NCI-H146 treated with DMSO at 0.1 percent for 48 hours (cell line): Measurements from ENCODE around the gene CTNNAL1.

ENCODE experiments used
- DNase-seq: peaks from one replicate; lab custom pipeline; 2025; ENCODE audit not compliant: unreplicated experiment; lab: John Stamatoyannopoulos, UW

CTNNAL1 gene

DNA sequence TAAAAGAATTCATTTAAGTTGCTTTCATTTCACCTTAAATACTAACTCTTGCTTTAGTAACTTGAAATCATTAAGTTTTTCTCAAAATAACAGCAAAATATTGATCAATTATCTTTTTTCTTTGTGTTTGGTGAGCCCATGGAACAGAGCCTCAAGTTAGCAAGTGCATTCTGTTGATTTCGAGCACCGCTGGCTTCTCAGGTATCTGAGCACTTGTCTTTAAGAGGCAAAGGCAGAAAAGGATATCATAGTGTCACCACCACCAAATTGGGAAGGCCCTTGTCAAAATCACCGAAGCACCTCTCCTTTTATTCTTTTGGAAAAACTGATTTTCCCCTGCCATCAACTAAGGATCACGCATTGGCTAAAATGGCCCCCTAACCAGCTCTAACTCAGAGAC lies 17.1 kb upstream of the CTNNAL1 start:
- DNase-seq: no peak

DNA sequence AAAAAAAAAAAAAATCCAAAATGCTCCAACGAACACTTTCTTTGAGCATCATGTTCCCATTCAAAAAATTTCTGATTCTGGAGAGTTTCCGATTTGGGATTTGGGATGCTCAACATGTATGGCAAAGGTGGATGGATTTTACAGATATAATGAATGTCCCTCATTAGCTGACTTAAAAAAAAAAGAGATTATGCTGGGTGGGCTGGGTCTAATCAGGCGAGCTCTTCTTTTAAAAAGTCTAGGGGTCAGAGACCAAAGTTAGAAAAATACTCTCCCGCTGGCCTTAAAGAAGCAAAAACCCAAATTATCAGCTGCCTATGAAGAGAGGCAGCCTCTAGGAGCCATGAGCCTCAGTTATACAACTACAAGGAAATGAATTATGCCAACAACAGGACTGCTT lies 15.2 kb upstream of the CTNNAL1 start:
- no peak for DNase-seq

DNA sequence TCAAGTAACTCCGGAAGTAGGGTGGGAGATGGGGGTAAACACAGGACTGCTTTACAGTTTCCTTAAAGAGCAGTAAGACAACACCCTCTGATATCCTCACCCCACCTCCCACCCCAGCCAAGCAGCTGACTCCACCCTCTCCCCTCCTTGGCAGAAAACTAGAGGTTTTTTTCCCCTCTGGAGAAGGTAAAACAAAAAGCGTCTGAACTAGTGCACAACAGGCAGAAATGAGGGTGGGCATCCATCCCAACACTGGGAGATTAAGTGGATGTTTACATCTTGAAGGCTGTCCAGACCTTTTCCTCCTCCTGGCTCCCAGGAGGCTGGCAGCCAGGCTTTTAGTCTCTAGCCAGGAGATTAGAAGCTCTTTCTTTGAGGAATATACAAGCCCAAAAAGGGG lies 13.9 kb upstream of the CTNNAL1 start:
- DNase-seq: no peak

DNA sequence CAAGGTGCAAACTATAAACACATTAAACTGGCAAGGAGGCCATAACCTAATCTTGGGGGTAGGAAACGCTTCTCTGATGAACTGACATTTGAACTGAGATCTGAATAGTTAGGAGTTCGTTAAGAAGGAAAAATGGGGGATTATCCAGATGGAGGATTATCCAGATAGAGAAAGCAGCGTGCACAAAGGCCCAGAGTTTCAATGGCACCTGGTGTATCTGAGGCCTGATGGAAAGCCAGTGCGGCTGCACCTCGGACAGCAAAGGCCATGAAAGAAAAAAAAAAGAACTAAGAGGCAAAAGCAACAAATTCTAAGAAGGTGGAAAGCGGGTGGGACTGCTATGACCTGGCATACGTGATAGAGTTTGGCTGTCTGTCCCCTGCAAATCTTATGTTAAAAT lies 13.0 kb upstream of the CTNNAL1 start:
- DNase-seq: no peak

DNA sequence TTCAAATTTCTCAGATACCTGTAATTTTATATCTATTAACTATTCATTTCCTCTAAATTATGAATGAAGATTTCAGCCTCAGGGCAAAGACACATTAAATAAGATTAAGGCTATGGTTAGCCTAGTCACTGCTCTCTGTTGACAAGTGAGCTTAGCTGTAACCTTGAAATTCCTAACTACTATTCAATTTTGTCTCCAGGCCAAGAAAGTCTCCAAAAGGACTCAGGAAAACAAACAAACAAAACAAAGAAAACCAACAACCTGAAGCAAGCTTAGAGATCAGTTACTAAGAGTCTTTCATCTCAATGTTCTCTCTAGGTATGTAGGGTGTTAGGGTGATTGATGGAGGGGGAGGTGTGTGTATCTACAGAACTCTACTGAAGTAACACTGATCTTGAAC lies 9.6 kb upstream of the CTNNAL1 start:
- peak; percentile 5 for DNase-seq

DNA sequence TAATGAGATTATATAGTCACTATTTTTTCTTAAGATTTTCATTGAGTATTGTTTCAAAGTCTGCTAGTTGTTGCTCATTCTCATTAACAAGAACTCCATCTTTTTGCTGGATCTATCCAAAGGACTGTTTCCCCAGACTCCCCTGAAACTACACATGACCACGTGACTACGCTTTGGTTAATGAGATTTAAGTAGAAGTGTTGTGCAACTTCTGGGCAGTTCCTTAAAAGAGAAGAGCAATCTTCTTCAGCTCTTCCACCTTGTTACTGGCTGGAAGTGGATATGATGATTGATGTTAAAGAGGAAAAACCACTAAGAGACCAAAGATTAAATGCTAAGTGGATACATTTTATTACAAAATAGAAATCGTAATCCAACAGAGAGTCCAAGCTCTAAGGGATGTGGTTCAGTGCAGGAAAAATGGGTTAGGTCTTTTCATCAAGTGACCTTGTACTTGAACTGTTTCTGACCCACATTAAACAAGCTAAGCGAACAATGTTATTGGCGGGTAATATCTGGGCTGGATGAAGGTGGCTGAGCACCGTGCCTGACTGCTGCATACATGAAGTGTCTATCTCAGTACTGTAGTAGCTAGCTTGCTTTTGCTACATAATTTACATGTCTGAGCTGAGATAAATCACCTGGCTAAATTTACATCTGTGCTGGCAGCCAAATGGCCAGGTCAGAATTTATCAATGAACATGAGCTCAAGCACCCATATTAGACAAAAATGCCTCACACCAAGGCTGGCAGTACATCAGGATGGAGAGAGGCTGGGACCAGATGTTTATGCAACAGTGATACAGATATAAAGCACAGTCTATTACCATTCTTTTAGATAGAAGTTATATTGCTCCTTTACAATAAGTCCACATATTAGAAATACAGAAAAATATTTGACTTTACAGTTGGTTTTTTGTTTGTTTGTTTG lies 7.5 kb upstream of the CTNNAL1 start:
- no peak for DNase-seq

DNA sequence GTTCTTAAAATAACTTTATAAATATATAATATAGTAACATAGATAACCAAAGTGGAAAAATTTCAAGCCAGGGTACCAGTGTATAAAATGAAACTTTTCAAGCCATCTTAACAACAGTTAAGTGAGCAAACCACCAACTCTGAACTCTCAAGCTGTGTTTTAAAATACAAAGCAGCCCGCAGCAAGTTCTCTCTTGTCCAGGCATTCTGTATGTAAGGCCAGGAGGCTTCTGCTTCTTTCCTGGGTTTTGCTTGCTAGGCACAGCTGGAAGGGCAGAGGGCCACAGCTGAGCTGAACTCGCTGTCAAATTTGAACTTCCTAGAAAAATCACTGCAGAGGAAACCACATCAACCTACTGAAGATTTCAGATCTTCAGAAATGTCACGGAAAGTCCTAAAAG lies 6.8 kb upstream of the CTNNAL1 start:
- no peak for DNase-seq

DNA sequence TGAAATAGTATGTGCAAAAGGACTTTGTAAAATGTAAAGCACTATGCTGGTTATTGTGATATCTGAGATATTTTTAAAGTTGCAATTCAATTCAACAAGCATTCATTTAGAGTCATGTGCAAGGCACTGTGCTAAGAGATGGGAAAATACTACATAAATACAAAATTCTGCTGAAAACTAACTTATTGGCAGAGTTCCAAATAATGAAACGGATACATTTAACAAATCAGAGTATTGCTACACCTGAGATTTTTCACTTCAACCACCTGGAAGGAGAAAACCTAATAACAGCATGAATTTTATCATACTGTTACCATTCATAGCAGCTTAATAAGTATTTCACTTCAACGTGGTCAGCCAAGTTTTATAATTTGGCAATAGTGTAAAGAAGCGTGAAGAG lies 6.1 kb upstream of the CTNNAL1 start:
- no peak for DNase-seq

DNA sequence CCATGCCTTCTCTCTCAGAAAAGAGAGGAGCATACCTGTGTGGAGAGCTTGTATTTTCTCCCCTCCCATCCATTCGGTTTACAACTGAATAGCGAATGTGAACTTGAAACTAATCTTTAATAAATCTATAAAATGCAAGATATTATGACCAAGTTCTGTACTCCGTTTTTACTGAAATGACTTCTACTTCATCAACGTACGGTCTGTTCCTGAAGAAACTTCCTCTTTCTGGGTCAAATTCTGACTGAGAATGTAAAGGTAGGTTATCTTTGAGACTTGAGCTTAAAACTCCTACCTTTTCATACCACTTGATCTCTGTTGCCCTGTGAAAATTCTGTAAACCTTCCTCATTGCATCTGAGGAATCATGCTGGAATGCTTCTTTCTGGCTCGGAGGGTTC lies 4.2 kb upstream of the CTNNAL1 start:
- no peak for DNase-seq

DNA sequence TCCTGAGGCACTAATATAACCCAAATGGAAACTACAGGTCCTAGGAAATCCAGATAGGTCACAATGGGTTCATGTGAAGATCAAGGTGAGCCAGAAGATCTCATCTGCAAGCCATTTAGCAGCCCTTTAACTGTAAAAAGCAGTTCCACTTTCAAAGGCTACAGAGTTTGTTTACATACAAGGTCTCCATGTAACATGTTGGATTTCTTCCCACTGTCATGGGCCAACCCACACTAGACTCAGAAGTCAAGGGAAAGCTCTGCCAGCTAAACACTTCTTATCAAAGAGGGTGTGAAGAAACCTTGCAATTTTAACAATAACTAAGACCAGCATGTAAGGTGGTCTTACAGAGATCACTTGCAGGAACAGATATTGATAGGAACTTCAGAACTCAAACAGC lies 3.8 kb upstream of the CTNNAL1 start:
- no peak for DNase-seq

DNA sequence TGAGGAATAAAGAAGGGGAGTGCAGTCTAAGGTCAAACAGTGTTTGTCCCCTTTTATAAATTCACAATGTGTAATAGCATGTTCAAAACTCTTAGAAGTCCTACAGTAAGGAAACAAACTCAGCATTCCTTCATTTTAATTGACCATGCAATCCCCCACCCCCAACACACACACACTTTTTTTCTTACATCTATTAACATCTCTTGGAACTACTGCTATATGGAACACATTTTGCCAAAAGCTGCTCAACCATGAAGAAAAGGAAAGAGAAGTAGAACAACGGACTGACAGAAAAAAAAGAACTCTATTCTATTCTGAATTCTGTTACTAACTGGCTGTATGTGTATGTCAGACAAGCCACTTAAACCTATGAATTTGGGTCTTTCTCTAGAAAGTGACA lies 2.8 kb upstream of the CTNNAL1 start:
- no peak for DNase-seq

DNA sequence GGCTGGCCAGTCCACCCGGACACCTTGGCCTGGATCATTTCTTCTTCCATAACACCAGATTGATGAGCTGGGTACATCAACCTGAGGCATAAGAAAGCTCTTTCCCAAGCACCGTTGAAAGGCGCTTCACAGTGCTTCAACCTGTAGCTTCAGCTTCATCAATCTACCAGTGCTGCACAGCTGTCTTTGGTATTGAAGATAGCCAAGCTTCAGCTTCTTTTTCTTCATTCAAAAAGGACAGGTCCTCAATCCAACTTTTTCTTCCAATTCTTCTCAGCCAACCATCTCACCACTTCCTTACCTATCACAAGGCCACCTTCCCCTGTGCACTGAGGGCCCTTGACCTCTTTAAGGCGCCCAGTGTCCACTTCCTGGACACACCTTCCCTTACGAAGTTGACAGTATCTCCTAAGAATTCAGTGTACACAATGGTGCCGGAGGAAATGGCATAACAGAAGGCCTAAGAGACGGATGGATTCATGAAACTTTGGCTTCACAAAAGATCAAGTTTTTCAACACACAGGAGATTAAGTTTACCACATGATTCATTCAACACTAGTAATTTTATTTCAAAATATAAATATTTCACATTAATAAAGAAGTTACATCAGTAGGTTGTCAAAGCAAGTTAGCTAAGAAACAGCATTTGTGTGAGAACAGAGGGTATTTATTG lies 1.4 kb upstream of the CTNNAL1 start:
- DNase-seq: no peak

DNA sequence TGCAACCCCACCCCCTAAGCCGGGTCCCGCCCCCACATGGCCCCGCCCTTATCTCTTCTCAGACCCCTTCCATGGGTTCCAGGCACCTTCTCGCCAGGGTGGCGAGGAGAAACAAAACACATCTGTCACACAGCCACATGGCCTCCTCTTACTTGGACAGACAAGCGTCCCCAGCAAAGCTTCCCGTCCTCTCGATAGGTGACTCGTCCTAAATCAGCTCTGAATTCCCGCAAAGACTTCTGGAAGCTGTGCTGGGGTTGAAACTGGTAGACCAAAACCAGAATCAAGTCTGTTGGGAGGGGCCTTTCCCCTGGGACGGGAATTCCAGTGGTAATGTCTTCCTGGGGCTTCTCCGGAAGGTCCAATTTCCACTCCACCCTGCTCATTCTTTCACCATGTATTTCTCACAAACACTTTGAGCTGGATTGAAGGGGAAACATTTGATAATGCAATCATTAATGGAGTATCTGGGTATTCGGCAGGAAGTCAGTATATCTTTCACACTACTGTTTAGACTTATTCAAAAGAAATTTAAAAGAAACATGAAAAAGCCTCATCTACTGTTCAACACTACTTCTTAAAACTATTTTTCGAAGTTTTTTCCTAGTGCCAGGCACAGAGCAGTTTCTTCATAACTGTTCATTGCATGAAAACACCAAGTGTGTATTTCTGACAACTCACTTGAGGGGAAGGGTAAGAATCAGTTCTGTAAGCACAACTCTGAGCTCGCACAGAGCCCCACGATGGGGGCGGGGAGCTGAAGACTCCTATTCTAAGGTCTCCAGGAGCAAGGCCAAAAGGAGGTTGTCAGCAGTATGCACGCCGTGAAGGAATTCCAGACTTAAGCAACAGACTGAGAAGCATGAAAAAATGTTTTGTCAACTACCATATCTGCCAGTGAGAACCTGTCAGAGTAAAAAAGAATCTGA lies 644 bp upstream of the CTNNAL1 start:
- DNase-seq: no peak

DNA sequence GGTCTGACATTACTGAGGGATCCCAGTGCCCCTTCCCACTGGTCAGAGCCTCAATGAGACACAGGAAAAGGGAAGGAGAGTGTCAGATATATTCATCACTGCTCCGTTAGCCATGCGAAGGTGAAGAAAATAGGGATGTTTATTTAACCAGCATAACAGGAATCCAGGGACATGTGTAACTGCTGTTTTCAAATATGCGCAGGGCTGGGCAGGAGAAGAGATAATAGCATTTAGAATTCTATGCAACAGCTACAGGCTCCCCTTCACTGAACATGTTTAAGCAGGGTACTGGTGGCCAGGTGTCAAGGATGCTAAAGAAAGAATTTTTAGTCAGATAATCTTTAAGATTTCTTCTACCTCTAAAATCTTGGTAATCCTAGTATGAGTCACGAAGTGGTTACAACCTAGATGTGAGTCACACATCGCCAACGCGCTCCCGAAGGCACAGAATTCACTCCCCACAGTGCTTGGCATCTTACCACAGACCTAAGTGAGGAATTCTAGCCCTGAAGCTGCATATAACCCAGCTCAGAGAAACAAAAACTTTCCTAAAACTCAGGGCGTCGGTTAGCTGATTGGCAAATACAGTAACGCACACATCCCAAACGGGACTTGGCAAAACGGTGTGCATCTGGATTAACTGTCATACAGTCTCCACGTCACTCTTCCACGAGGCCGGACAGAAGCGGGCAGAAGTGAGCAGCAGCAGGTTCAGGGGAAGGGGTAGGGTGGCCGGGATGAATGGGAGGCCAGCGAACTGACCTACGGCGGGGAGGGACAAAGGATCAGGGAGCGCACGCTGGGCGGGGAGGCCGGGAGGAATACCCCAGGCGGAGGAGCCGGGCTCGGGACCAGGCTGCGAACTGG lies 1.1 kb downstream of the CTNNAL1 start:
- peak; percentile 5 for DNase-seq

DNA sequence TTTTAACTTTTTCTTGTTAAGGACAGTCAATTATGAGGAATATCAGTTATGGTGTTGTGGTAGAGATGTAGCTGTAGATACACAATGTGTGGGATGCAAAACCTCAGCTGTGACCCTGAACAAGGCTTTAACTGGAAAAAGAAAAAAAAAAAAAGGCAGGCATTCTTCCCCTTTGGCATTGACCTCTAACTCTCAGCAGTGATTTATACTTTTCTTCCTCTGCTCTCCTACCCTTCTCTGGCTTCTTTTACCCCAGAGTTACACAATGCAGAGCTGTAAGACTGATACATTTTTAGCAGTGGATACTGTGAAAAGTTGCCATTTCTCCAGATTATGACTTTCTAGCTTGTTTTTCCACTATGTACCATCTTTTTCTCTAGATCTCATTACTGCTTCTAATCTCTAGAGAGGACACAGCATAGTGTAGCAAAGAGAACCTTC lies 2.0 kb downstream of the CTNNAL1 start:
- DNase-seq: no peak

DNA sequence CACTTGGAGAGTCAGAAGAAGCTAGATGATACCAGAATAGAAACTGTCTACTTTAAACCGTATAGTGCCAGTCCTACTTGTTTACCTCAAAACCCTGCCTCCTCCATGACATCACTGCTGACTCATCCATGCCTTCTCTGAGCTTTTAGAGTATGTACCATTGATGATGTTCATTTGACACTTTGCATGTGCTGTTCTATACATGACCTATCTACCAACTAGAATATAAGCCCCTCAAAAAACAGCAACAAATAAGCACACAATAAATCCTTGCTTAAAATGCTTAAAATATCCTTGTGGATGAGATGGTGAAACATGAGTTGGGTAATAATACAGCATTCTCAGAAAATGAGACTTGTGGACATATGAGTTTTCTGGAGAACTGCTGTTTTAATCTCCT lies 2.6 kb downstream of the CTNNAL1 start:
- DNase-seq: no peak

DNA sequence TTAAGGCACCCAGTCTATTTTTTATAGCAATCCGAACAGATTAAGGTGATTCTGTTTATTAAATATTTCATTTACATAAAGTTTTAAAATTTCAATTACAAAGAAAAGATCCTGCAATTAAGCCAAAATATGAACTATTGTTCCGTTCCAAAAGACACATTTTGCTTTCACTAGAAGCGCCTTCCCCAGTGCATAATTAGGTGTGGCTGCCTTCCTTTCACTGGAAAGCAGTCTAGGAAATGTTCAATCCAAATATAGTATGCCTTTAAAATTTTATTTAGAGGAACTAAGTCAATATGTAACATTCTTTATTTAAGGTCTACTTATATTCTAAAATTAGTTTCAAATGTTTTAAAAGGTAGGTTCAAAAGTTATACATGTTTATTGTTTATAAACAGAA lies 7.6 kb downstream of the CTNNAL1 start:
- DNase-seq: no peak

DNA sequence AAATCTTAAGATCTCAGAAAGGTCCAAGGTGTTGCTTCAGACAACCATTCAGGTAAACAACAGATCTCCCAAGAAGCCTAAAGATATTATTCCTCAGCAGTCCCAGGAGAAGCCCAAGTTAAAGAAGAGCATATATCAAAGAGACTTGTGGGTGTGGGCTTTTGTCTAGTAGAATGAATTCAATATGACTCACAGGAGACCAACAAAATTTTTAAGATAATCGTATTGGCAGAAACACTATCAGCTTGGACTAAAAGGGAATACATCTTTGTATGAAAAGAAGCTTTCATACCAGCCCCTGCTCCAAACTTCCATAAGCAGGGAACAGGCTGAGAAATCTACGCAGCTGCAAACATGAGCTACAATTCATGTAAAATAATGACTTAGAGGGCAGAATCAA lies 10.2 kb downstream of the CTNNAL1 start:
- DNase-seq: no peak

DNA sequence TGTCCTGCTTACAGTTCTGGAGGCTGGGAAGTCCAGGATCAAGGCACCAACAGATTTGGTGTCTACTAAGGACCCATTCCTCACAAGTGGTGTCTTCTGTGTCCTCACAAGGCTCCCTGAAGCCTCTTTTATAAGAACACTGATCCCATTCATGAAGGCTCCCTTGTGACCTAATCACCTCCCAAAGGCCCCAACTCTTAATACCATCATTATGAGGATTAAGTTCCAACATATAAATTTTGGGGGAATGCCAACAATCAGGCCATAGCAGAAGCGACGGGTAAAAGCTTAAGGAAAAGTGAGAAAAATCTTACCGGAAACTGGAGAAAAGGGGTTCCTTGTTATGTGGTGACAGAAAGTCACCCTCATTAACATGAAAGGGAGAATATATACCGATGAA lies 11.2 kb downstream of the CTNNAL1 start:
- no peak for DNase-seq

DNA sequence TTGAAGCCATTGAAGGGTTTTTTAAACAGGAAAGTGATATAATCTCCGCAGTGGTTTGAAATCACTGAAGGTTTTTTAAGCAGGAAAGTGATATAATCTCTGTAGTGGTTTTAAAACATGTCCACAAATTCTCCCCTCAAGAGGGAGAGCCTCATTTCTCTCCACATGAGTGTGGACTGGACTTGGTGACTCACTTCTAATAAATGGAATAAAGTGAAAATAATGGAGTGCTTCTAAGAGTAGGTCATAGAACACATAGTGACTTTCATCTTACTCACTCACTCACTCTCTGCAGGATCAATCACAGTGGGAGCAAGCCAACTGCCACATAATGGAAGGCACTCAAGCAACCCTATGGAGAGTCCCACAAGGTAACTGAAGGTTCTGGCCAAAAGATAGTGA lies 12.0 kb downstream of the CTNNAL1 start:
- no peak for DNase-seq

DNA sequence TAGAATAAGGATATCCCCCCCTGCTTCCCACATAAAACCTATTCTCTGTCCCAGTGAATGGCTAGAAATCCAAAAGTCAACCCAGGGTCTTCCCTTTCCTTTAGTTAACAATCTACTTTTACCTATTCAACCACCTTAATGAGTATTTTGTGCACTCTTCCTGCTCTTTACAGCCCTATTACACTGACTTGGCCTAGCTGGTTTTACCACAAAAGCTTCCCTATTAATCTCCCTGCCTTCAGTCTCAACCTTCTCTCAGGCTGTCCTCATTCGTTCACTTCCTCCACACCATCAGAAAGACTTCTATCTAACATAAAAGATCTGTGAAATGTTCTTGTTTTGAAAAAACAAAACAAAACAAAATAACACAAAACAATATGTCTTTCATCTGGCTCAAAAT lies 16.2 kb downstream of the CTNNAL1 start:
- no peak for DNase-seq
